ENCODE measurements around the gene TMEM190. TPM values are rescaled to one million over a fixed set of nuclear protein-coding genes. Genes with fewer than 3 reads are reported as not detected.

Gene TMEM190
- total RNA-seq, 1 donor = not detected

- peak overlapping the region; percentile 77 for H3K4me3 ChIP-seq (ENCODE audit: low read depth, low read length)
- TF ChIP-seq CTCF (IDR thresholded peaks at IDR 0.05; ENCODE audit: insufficient read depth, low read depth, low read length) = peak; percentile 22
- DNase-seq (ENCODE audit: low read depth) = no peak
These were observed 35.9 kb upstream of the TMEM190 start for GRCh38 chr19:55340784-55341147.

- DNase-seq (ENCODE audit: low read depth) = peak; percentile 54
- H3K4me3 ChIP-seq (ENCODE audit: low read depth, low read length) = peak overlapping the region; percentile 77
These were observed 35.4 kb upstream of the TMEM190 start for GRCh38 chr19:55341171-55341588.

GRCh38 chr19:55341595-55342531 lies 34.8 kb upstream of the TMEM190 start:
- no peak for TF ChIP-seq CTCF (IDR thresholded peaks at IDR 0.05; ENCODE audit: insufficient read depth, low read depth, low read length)
- DNase-seq (ENCODE audit: low read depth) = no peak
- peak overlapping the region; percentile 13 for H3K4me3 ChIP-seq (ENCODE audit: low read depth, low read length)

More at GRCh38 chr19:55341171-55341588, 35.4 kb upstream of the TMEM190 start:
- TF ChIP-seq CTCF (IDR thresholded peaks at IDR 0.05; ENCODE audit: insufficient read depth, low read depth, low read length) = no peak

- H3K4me3 ChIP-seq (ENCODE audit: low read depth, low read length) = no peak overlapping the region
- peak; percentile 44 for DNase-seq (ENCODE audit: low read depth)
- peak; percentile 14 for TF ChIP-seq CTCF (IDR thresholded peaks at IDR 0.05; ENCODE audit: insufficient read depth, low read depth, low read length)
These were observed 32.2 kb upstream of the TMEM190 start for GRCh38 chr19:55344444-55344843.

- H3K4me3 ChIP-seq (ENCODE audit: low read depth, low read length) = no peak overlapping the region
- TF ChIP-seq CTCF (IDR thresholded peaks at IDR 0.05; ENCODE audit: insufficient read depth, low read depth, low read length) = no peak
- no peak for DNase-seq (ENCODE audit: low read depth)
These were observed 31.4 kb upstream of the TMEM190 start for GRCh38 chr19:55345101-55345817.

GRCh38 chr19:55345818-55346724 lies 30.6 kb upstream of the TMEM190 start:
- no peak for DNase-seq (ENCODE audit: low read depth)
- TF ChIP-seq CTCF (IDR thresholded peaks at IDR 0.05; ENCODE audit: insufficient read depth, low read depth, low read length) = no peak
- no peak overlapping the region for H3K4me3 ChIP-seq (ENCODE audit: low read depth, low read length)

All from fibroblast of villous mesenchyme (primary cell).